ENCODE measurements around the gene RFNG. TPM values are rescaled to one million over a fixed set of nuclear protein-coding genes. Genes with fewer than 3 reads are reported as not detected.

RFNG gene
- total and polyA plus RNA-seq, 2 of the 4 experiments (the other 2 are of a cell fraction) = 6.8 to 47.3 TPM

DNA sequence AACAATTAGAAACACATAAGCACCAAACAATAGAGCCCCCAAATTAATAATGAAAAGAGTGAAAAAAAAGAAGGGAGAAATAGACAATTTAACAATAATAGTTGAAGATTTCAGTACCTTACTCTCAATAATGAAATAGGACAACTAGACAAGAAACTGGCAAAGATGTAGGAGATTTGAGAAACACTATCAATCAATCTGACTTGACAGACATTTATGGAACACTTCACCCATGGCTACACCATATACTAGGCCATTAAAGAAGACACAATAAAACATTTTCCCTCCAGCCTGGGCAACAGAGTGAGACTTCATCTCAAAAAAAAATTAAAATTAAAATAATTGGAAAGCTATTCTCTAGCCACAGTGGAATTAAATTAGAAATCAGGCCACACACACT is 19.0 kb upstream of the RFNG start:
- H3K79me1 ChIP-seq (ENCODE audit: low read depth in 1 of 2, low read length in 2 of 2) = peaks cover 0 to 10% of the 10 kb centered on the region in 2 experiments; a peak in 3 of 4 replicates
- H2AK9ac ChIP-seq (replicated peaks; ENCODE audit: low read depth, low read length, poor library complexity) = no peak overlapping the region
- no peak overlapping the region for H2AFZ ChIP-seq (replicated peaks; ENCODE audit: low read length, poor library complexity)
- no peak overlapping the region for H3K18ac ChIP-seq (ENCODE audit: low read depth, low read length)
- H4K5ac ChIP-seq (ENCODE audit: low read depth, low read length) = no peak overlapping the region
- H4K91ac ChIP-seq (ENCODE audit: insufficient read depth, low read depth, low read length) = no peak overlapping the region
- dilution Hi-C loops (cut with HindIII; ENCODE audit: low sequenced_read_pairs, unreplicated experiment) (no loop called here), in situ Hi-C loops (cut with MboI; ENCODE audit: low sequenced_read_pairs) (no loop called here), intact Hi-C loops (cut with micrococcal nuclease) (no loop called here)
- H3K27me3 ChIP-seq (ENCODE audit: control insufficient read depth, insufficient read depth, low read length) = no peaks in the 10 kb centered on the region
- H4K8ac ChIP-seq (ENCODE audit: low read depth in 2 of 2, low read length in 2 of 2) = no peak overlapping the region
- ChIA-PET CTCF (no interaction called here), POLR2A (ENCODE audit: unreplicated experiment) (no interaction called here)
- H3K9me3 ChIP-seq (ENCODE audit: control insufficient read depth, insufficient read depth, low read length) = no peaks in the 10 kb centered on the region
- H3K4me3 ChIP-seq (ENCODE audit: insufficient read depth, low read depth, low read length) = no peak overlapping the region
- H2BK20ac ChIP-seq (ENCODE audit: low read depth, low read length) = no peak overlapping the region
- no peaks in the 10 kb centered on the region for H4K20me1 ChIP-seq (ENCODE audit: insufficient read depth, low read length)
- no peaks in the 10 kb centered on the region; the same call in 1 of the 2 replicates for H3K9me1 ChIP-seq (ENCODE audit: insufficient read depth, low read length)
- H2AK5ac ChIP-seq (ENCODE audit: low read depth, low read length) = no peak overlapping the region
- no TSS peak for BruUV-seq (replicated peaks)
- no peak overlapping the region for H3K9ac ChIP-seq (ENCODE audit: low read depth, low read length)
- no peak overlapping the region for H3K4me2 ChIP-seq (ENCODE audit: low read depth, low read length)
- no peaks in the 10 kb centered on the region for H3K36me3 ChIP-seq (ENCODE audit: control insufficient read depth, insufficient read depth, low read length)
- H3K4me1 ChIP-seq (ENCODE audit: control insufficient read depth, insufficient read depth, low read length) = peaks cover 5% of the 10 kb centered on the region
- no peak overlapping the region for H2BK5ac ChIP-seq (ENCODE audit: low read depth, low read length, poor library complexity, severe bottlenecking)
- H3K56ac ChIP-seq (ENCODE audit: extremely low read depth, insufficient read depth, low read length) = no peak overlapping the region
- DNase-seq = no peak
- H2BK120ac ChIP-seq (ENCODE audit: low read depth, low read length) = no peak overlapping the region
- TF ChIP-seq MAZ (IDR thresholded peaks at IDR 0.05; ENCODE audit: borderline replicate concordance, low read depth, low read length) = no peak
- TF ChIP-seq NFE2L2 (IDR thresholded peaks at IDR 0.05; ENCODE audit: low read depth, low read length) = no peak
- no peak for TF ChIP-seq POLR2A (IDR thresholded peaks at IDR 0.05; ENCODE audit: low read depth, low read length)
- no peak for TF ChIP-seq RCOR1 (IDR thresholded peaks at IDR 0.05; ENCODE audit: insufficient replicate concordance, low read length)
- no peak for TF ChIP-seq SMC3 (IDR thresholded peaks at IDR 0.05; ENCODE audit: low read depth, low read length)
- TF ChIP-seq, protein P1, sequence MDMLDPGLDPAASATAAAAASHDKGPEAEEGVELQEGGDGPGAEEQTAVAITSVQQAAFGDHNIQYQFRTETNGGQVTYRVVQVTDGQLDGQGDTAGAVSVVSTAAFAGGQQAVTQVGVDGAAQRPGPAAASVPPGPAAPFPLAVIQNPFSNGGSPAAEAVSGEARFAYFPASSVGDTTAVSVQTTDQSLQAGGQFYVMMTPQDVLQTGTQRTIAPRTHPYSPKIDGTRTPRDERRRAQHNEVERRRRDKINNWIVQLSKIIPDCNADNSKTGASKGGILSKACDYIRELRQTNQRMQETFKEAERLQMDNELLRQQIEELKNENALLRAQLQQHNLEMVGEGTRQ (IDR thresholded peaks at IDR 0.05; ENCODE audit: low read depth, low read length) = no peak
- TF ChIP-seq, protein P2, sequence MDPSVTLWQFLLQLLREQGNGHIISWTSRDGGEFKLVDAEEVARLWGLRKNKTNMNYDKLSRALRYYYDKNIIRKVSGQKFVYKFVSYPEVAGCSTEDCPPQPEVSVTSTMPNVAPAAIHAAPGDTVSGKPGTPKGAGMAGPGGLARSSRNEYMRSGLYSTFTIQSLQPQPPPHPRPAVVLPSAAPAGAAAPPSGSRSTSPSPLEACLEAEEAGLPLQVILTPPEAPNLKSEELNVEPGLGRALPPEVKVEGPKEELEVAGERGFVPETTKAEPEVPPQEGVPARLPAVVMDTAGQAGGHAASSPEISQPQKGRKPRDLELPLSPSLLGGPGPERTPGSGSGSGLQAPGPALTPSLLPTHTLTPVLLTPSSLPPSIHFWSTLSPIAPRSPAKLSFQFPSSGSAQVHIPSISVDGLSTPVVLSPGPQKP (IDR thresholded peaks at IDR 0.05; ENCODE audit: borderline replicate concordance, low read depth, low read length) = no peak
- TF ChIP-seq, protein P3, sequence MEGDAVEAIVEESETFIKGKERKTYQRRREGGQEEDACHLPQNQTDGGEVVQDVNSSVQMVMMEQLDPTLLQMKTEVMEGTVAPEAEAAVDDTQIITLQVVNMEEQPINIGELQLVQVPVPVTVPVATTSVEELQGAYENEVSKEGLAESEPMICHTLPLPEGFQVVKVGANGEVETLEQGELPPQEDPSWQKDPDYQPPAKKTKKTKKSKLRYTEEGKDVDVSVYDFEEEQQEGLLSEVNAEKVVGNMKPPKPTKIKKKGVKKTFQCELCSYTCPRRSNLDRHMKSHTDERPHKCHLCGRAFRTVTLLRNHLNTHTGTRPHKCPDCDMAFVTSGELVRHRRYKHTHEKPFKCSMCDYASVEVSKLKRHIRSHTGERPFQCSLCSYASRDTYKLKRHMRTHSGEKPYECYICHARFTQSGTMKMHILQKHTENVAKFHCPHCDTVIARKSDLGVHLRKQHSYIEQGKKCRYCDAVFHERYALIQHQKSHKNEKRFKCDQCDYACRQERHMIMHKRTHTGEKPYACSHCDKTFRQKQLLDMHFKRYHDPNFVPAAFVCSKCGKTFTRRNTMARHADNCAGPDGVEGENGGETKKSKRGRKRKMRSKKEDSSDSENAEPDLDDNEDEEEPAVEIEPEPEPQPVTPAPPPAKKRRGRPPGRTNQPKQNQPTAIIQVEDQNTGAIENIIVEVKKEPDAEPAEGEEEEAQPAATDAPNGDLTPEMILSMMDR (conservative IDR thresholded peaks at IDR 0.05; ENCODE audit: low read depth, low read length) = no peak
- no peak for TF ChIP-seq FOS (IDR thresholded peaks at IDR 0.05; ENCODE audit: low read depth, low read length)
- no peak for TF ChIP-seq BHLHE40 (IDR thresholded peaks at IDR 0.05; ENCODE audit: low read depth, low read length)
- no peak for TF ChIP-seq CEBPB (IDR thresholded peaks at IDR 0.05; ENCODE audit: low read depth, low read length)
- ATAC-seq (ENCODE audit: low read depth) = no peak
- no peak overlapping the region for H2BK15ac ChIP-seq (ENCODE audit: low read depth, low read length)
- H3K27ac ChIP-seq (ENCODE audit: insufficient read depth, low read length) = no peak overlapping the region
- H3K4ac ChIP-seq (ENCODE audit: low read depth, low read length) = no peak overlapping the region
- H3K23ac ChIP-seq (ENCODE audit: low read depth, low read length) = no peak overlapping the region
- H3K14ac ChIP-seq (replicated peaks; ENCODE audit: low read depth, low read length) = no peak overlapping the region
